Bronchial epithelial cell (primary cell): Measurements from ENCODE around the gene CSNK1A1. TPM values are rescaled to one million over a fixed set of nuclear protein-coding genes. Genes with fewer than 3 reads are reported as not detected.
"Not testable (repeated sequence)": the region's sequence is repeated elsewhere in the genome, so short reads cannot be mapped to it uniquely, and the experiment has no call there.

Source experiments
- DNase-seq: peaks from one replicate; pipeline ENCODE4 v3.0.0-alpha.2; 2010; ENCODE audit warnings: low read depth
- FAIRE-seq: peaks from 2 replicates; lab custom pipeline; 2011; peaks lifted over from hg19 to GRCh38; lab: Jason Lieb, UNC
- H3K27me3 ChIP-seq: 2 replicates; pipeline ENCODE4 v1.5.1; 2011; ENCODE audit warnings: low read length; ENCODE audit not compliant: control insufficient read depth, insufficient read depth
- H3K36me3 ChIP-seq: 2 replicates; pipeline ENCODE4 v1.5.1; 2011; ENCODE audit warnings: low read length; ENCODE audit not compliant: control insufficient read depth, insufficient read depth
- H3K4me3 ChIP-seq: 2 replicates; pipeline ENCODE4 v1.5.1; 2011; ENCODE audit warnings: mild to moderate bottlenecking, low read depth, low read length, control low read depth
- total RNA-seq: library from RNA; depleted of rRNA; stranded (reverse); fragments of >200 nt; gene quantifications from 2 replicates; pipeline ENCODE4 v1.2.1, GENCODE V29; 2014
- TF ChIP-seq, protein P1 (sequence below): IDR thresholded peaks from 2 replicates; pipeline ENCODE4 v1.5.1; 2011; ENCODE audit warnings: mild to moderate bottlenecking, moderate library complexity, low read length, control low read depth, inconsistent platforms; ENCODE audit not compliant: insufficient read depth, severe bottlenecking

The CSNK1A1 gene
- 518 and 682 TPM in 2 replicates for total RNA-seq

- DNase-seq (peak; percentile 95), FAIRE-seq (peak; percentile 72)
- TF ChIP-seq, protein P1, sequence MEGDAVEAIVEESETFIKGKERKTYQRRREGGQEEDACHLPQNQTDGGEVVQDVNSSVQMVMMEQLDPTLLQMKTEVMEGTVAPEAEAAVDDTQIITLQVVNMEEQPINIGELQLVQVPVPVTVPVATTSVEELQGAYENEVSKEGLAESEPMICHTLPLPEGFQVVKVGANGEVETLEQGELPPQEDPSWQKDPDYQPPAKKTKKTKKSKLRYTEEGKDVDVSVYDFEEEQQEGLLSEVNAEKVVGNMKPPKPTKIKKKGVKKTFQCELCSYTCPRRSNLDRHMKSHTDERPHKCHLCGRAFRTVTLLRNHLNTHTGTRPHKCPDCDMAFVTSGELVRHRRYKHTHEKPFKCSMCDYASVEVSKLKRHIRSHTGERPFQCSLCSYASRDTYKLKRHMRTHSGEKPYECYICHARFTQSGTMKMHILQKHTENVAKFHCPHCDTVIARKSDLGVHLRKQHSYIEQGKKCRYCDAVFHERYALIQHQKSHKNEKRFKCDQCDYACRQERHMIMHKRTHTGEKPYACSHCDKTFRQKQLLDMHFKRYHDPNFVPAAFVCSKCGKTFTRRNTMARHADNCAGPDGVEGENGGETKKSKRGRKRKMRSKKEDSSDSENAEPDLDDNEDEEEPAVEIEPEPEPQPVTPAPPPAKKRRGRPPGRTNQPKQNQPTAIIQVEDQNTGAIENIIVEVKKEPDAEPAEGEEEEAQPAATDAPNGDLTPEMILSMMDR, result peak; percentile 81
- Histone ChIP-seq H3K4me3 (peak within 1 kb of the TSS; percentile 89), H3K27me3 (no peaks in the 10 kb centered on the region), H3K36me3 (peaks cover 4% of the 10 kb centered on the region)
Measured at GRCh38 chr5:149551227-149552037, at the start of gene CSNK1A1. Gene CSNK1A1, minus strand, starts transcription at chr5:149551439. Its CDS starts 475 bp downstream, at chr5:149550964.

- no peaks in the 10 kb centered on the region for H3K27me3 ChIP-seq
- TF ChIP-seq, protein P1, result no peak
- FAIRE-seq, result no peak
- H3K36me3 ChIP-seq, result peaks cover 13% of the 10 kb centered on the region
- H3K4me3 ChIP-seq, result no peak overlapping the region
- no peak for DNase-seq
Measured at GRCh38 chr5:149600932-149601331, 49.7 kb upstream of the CSNK1A1 start.

GRCh38 chr5:149599375-149599774, 48.1 kb upstream of the CSNK1A1 start:
- Histone ChIP-seq H3K4me3 (no peak overlapping the region), H3K27me3 (no peaks in the 10 kb centered on the region), H3K36me3 (peaks cover 13% of the 10 kb centered on the region)
- TF ChIP-seq, protein P1, result no peak
- FAIRE-seq (no peak), DNase-seq (no peak)

GRCh38 chr5:149598966-149599365, 47.7 kb upstream of the CSNK1A1 start:
- TF ChIP-seq, protein P1, result no peak
- DNase-seq (no peak), FAIRE-seq (no peak)
- Histone ChIP-seq H3K36me3 (peaks cover 13% of the 10 kb centered on the region), H3K4me3 (no peak overlapping the region), H3K27me3 (no peaks in the 10 kb centered on the region)

DNA sequence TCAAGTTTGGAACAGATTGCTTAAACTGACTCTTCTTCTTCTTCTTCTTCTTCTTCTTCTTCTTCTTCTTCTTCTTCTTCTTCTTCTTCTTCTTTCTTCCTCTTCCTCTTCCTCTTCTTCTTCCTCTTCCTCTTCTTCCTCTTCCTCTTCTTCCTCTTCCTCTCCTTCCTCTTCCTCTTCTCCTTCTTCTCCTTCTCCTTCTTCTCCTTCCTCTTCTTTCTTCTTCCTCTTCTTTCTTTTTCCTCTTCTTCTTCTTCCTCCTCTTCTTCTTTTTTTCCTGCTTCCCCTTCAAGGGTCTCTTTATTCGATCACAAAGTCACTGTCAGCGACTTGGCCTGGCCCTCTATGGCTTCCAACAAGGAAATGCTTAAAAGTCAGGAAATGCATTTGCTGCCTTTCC, 47.0 kb upstream of the CSNK1A1 start:
- H3K4me3 ChIP-seq, DNase-seq, H3K27me3 ChIP-seq, FAIRE-seq: not testable (repeated sequence)
- H3K36me3 ChIP-seq, result peaks cover 13% of the 10 kb centered on the region

DNA sequence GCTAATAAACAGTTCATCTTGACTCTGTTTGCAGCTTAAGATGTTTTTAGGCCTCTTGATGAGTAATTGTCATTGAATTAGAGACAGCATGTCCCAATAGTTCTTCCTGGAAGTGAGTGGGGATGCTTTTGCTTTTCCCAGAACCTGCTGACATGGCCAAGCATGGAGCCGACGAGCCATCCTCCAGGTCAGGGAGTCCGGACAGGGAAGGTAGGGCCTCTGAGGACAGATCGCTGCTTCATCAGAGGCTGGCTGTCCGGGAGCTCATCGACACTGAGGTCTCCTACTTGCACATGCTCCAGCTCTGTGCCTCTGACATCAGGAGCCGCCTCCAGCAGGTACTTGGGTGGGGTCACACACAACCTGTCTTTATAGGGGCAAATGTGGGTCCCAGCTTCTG, 46.4 kb upstream of the CSNK1A1 start:
- peaks cover 13% of the 10 kb centered on the region for H3K36me3 ChIP-seq
- TF ChIP-seq, protein P1, result no peak
- FAIRE-seq (no peak), DNase-seq (no peak)
- H3K27me3 ChIP-seq, result no peaks in the 10 kb centered on the region
- H3K4me3 ChIP-seq, result no peak overlapping the region
